HG03108 (cell line): Measurements from ENCODE around the gene CLINT1.
"Not testable (repeated sequence)": the region's sequence is repeated elsewhere in the genome, so short reads cannot be mapped to it uniquely, and the experiment has no call there.

ENCODE experiments used
- ATAC-seq: cut with Tn5 transposase; IDR thresholded peaks from one replicate; pipeline ENCODE4 v1.9.1; 2021; ENCODE audit warnings: moderate library complexity; ENCODE audit not compliant: unreplicated experiment

The CLINT1 gene

DNA sequence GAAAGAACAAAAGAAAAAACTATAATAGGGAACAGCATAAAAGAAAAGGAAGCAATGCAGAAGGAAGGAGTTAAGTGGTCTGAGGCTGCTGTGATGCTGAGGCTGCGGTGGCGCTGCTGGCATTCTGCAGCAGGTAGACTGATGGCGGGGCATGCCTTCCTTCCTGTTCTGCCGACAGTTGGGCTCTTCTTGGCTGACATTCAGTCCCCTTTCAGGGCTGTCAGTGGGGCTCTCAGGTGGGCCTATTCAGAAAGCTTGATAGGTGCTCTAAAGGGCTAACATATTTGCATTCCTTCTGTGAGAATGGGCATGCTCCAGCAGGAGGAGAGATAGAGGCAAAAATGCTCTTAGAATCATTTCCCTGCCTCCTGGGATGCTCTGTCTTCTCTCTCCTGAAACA is 5.1 kb upstream of the CLINT1 start:
- ATAC-seq, result no peak

DNA sequence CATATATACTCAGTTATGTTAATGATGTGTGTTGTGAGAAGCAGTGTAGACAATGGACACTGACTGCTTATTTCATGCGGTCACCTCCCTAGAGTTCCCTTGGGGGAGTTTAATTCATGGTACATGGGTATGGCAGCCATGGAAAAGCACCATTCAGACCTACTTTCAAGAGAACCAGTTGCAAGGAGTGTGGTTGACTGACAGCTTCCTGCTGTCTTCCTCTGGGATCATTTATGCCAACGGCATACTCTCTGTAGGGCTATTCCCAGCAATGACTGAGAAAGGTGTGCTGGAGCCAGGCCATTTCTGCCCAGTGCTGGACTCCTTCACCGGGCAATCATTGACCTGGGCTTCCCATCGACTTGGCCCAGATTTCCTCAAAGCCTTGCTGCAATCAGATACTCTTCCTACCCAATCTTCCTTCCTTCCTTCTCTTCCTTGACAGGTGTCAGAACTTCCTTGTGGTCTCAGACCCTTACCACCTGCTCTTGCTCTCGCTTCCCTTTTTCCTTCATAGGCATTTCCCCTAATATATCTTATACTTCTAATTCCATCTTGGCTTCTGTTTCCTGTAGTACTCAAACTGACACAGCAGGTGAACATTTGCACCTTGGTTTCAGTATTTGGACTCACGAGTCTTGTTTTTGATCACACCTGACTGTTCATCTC is 3.4 kb upstream of the CLINT1 start:
- no peak for ATAC-seq

DNA sequence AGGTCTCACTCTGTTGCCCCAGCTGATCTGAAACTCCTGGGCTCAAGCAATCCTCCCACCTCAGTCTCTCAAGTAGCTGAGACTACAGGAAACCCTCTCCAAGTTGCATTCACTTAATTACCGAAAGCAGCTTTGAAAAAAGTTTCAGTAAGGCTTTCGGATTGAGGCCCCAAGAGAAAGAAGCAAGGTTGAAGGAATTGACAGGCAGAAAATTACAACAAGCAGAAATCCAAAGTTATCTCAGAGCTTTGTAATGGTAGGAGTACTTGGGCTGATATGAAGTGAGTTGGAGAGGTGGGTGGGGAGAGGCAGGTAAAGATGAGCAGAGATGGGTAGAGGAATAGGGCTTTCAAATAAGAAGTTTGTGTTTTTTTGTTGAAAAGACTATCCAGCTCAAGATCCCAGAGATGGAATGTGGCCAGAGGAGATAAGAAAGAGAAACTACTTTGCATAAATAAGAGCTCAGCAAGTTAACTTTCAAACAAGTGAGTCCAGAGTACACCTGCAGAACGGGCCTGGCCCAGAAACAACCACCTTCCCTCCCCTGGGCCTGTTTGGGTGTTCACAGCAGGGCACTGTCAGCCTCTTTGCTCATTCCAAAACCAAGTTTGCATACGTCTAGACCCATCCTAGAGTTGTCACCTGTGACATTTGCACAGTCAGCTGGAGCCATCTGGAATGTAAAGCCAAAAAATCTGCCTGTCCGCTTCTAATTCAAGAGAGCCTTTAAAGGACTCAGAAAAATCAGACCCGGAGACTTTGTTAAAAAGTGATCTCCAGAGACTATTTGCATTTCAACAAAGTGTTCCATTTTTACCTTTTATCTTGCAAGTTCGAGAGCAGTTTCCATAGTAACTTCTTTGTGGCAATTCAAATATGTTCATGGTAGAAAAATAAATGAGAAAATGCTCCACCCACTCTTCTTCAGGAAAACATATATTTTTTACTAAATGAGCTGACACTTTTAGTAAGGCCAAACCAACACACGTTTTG is 2.2 kb upstream of the CLINT1 start:
- peak; percentile 61 for ATAC-seq

DNA sequence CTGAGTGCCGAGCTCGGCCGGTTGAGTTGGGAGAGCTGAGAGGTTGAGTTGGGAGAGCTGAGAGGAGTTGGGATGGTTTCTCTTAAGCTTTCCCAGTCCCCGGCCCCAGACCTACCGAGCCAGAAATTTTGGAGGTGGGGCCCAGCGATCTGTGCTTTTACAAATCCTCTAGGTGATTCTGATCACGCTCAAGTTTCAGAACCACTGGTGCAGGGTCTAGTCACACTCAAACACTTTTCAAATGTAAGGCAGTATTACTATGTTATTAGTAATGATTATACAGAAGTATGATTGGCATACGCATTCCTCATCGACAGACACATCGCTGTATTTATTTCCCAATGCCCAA is 256 bp upstream of the CLINT1 start:
- ATAC-seq, result no peak

DNA sequence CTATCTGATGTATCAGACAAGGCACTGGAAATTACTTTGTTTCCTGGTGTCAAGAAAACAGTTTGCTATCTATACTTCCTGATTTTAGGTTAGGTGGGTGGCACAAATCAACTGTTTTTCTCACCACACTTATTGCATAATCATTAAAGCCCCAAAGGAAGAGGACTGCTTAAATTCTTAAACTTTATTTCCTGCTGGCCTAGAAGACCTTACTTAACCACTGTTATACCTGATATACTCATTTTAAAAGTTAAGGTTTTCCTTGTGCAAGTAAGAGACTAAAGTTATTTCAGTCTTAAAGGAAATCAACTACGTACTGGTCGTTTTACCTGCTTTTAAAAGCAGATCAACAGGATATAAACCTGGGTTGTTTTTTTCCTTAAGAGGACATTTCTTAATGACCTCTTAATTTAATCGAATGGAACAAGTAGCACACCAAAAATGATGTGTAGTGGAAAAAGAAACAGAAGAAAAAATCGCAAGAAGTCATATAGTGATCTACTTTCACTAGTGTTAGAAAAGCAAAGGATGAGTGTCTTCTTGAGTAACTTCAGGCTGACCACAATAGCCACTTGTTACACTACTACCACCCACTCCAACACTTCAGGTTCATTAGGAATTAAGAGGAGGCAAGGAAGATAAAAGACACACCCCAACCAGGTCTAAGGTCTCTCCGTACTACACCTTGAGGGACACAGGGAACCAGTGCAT is 974 bp downstream of the CLINT1 start:
- no peak for ATAC-seq

DNA sequence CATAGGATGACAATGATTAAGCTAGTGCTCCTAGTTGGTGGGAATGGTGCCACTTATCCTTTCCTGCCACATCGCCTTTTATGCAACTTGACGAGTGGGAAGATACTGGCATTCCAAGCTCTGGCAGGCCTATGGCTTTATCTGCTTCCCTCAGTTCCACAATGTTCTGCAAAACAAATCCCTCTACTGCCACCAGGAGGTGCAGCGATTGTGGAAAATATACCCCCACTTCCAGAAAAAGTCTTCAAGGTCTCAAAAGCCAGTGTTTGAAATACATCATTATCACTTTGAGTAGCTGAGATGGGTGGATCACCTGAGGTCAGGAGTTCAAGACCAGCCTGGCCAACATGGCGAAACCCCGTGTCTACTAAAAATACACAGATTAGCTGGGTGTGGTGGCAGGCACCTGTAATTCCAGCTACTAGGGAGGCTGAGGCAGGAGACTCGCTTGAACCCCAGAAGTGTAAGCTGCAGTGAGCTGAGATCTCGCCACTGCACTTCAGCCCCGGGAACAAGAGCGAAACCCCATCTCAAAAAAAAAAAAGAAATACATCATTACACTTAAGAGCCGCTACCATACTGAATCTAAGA is 3.4 kb downstream of the CLINT1 start:
- ATAC-seq, result no peak

DNA sequence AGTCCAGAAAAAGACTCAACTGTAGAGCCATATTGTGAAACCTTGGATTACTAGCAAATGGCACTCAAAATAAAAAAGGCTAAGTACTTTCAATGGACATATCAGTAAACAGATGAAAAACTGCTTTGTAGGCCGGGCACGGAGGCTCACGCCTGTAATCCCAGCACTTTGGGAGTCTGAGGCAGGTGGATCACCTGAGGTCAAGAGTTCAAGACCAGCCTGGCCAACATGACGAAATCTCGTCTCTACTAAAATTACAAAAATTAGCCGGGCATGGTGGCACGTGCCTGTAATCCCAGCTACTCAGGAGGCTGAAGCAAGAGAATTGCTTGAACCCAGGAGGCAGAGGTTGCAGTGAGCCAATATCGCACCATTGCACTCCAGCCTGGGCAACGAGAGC is 5.6 kb downstream of the CLINT1 start:
- ATAC-seq, result not testable (repeated sequence)

DNA sequence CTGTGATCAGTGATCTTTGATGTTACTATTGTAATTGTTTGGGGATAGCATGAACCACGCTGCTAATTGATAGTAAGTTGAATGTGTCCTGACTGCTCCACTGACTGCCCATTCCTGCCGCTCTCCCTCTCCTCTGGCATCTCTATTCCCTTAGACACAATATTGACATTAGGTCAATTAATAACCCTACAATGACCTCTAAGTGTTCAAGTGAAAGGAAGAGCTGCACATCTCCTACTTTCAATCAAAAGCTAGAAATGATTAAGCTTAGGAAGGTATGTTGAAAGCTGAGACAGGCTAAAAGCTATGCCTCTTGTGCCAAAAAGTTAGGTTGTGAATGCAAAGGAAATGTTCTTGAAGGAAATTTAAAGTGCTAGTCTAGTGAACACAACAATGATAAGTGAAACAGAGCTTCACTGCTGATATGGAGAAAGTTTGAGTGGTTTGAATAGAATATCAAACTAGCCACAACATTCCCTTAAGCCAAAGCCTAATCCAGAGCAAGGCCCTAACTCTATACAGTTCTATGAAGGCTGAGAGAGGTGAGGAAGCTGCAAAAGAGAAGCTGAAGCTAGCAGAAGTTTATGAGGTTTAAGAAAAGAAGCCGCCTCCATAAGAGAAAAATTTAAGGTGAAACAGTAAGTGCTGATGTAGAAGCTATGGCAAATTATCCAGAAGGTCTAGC is 12.9 kb downstream of the CLINT1 start:
- no peak for ATAC-seq

DNA sequence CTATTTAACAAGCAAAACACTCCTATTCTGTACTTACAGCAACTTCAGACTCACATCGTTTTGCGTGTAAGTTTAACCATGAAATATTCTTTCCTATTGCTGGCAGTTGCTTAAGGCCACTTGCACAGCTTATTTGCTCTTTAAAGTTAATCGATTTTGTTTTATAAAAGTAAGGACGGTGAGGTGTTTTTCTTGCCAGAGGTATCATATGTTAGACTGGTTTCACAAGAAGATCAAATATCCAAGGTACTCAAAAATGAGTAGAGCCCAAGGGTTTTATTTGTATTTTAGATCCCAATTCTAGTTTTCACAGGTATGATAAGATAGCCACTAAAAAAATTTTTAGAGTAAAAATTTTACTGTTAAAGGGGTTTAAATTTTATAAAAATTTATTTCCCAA is 16.2 kb downstream of the CLINT1 start:
- ATAC-seq, result no peak

DNA sequence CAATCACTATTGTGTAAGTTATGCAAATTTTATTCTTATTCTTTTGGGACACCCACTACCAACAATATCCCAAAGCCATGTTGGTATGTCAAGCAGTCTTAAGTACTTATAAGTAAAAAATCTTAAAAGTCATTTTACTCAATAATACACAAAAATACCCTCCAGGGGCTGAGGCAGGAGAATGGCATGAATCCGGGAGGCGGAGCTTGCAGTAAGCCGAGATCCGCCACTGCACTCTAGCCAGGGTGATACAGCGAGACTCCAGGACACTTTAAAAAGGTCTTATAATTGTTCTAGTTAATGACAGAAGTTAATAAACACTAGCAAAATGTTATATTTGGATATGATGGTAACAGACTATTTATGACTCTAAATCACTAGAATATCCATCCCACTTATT is 16.8 kb downstream of the CLINT1 start:
- ATAC-seq, result no peak

DNA sequence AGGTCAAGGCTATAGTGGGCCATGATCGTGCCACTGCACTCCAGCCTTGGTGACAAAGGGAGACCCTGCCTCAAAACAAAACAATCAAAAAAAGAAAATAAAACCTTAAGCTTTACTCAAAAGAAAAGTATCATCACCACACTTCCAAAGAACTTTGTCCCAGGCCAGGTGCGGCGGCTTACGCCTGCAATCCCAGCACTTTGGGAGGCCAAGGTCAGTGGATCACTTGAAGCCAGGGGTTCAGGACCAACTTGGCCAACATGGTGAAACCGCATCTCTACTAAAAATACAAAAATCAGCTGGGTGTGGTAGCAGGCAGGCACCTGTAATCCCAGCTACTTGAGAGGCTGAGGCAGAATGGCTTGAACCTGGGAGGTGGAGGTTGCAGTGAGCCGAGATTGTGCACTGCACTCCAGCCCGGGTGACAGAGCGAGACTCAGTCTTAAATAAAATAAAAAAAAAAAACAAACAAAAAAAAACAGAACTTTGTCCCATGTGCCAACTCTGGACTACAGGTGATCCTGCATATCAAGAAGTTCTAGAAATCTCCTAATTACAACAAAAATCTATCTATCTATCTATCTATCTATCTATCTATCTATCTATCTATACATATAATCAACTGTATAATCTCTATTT is 19.7 kb downstream of the CLINT1 start:
- ATAC-seq, result no peak

DNA sequence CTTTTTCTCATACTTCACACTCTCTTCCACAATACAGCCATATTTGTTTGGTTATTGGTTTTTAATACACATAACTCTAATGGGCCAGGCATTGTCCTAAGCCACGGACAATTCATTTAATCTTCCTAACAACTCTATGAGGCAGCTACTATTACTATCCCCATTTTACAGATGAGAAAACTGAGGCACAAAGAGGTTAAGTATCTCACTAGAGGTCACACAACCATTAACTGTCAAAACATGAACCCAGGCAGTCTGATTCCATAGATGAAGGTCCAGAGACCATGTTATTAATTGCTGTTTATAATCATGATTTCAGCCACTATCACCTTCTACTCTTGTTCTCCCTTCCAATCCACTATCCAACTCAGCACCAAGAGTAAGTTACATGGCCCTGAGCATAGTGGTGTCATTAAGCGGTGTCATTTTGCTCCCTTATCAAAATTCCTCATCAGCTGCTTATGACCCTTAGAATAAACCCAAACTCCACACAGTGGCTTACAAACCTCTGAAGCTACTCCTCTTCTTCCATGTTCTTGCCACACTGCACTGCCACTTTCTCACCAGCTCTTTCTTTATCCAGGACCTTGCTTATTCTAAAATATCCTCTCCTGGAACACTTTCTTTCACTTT is 22.7 kb downstream of the CLINT1 start:
- no peak for ATAC-seq

DNA sequence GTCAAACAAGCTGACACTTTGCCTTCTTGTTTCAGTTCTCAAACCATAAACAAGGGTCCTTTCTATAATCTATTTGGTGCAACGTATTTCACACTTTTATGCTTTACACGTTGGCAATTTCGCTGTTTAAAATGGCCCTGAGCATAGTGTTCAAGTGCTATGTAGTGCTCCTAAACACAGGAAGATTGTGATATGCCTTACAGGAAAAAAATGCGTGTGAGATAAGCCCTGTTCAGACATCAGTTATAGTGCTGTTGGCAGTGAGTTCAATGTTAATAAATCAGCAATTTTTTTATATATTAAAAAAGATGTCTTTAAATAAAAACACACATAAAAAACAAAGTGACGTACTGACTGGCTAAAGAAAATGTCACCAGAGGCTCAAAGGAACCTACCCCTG is 23.9 kb downstream of the CLINT1 start:
- ATAC-seq, result no peak

DNA sequence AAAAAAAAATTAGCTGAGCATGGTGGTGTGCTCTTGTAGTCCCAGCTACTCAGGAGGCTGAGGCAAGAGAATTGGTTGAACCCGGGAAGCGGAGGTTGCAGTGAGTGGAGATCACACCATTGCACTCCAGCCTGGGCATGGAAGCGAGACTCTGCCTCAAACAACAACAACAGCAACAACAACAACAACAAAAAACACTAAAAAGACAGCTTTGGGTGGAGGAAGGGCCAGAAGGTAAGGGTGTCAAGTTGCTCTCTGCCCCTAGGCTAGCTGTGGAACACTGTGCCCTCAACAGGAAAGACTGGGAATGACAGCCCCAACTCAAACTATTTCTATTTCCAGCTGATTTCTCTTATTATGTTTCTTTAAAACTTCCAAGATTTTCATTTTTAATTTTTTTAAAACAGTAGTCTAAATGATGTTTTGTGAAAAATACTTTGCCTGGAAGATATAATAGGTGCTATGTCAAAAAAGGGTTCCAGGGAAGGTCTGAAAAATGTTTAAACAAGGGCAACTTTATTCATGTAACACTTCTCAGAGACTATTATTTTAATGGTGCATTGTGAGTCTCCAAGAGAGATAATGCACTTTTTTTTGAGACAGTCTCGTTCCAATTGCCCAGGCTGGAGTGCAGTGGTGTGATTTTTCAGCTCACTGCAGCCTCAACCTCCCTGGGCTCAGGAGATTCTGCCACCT is 29.9 kb downstream of the CLINT1 start:
- no peak for ATAC-seq

DNA sequence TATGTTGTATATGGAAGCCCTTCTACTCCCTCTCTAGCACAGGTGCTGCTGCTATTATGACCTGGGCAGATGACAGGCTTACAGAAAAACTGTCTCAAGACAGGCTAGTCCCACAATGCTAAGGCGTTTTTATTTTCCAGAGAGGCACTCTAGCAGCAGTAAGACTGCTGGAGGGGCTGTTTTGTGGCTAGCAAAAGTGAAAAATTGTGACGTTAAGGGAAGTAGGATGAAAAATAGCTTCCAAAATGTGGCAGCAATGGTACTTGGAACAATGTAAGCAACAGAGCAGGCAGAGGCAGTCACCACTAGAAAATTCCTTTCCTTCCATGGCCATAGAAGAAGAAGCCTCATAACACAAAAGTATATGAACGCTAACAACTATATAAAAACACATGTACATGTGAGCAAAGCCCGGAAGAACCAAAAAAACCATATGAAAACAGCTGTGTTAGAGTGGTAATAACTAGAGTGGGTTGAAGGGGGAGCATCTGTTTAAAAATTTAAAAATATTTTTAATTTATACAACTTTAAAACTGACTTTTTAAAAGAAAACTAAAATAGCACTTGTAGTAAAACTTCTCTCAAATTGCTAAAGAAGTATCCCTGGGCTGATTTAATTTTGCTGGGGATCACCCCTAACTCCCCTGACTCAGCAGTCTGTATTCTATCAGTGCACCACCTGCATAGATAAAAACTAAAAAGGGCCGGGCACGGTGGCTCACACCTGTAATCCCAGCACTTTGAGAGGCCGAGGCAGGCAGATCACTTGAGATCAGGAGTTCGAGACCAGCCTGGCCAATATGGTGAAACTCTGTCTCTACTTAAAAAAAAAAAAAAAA is 30.6 kb downstream of the CLINT1 start:
- ATAC-seq, result no peak

DNA sequence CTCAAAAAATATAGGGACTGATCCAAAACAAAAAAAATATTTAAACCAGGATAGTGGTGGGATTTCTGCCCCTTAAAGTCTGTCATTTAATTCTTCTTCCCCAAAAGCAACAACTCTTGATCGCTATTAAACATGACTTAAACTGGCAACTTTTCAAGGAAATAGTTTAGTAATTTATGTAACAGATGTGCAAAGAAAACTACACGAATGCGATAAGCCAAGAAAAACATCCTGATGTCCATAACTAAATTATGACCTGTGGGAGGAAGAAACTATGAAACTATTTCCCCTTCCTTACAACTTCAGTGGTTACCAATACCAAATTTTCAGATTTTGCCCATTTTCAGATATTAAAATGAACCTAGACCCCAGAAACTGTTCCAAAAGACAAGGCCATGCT is 31.5 kb downstream of the CLINT1 start:
- no peak for ATAC-seq

DNA sequence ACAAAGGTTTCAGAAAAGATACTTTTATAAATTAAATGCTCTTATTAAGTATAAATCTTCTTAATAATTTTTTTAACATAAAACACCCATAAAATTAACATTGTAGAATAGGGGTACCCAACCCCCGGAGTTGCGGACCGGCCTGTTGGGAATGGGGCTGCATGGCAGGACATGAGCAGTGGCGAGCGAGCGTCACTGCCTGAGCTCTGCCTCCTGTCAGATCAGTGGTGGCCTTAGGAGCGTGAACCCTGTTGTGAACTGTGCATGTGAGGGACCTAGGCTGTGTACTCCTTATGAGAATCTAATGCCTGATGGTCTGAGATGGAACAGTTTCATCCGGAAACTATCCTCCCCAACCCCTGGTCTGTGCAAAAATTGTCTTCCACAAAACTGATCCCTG is 35.3 kb downstream of the CLINT1 start:
- ATAC-seq, result no peak
